ENCODE results near the gene GGNBP2. TPM values are rescaled to one million over a fixed set of nuclear protein-coding genes. Genes with fewer than 3 reads are reported as not detected.

GGNBP2 gene
- total RNA-seq, 1 donor, result 177 TPM

DNA sequence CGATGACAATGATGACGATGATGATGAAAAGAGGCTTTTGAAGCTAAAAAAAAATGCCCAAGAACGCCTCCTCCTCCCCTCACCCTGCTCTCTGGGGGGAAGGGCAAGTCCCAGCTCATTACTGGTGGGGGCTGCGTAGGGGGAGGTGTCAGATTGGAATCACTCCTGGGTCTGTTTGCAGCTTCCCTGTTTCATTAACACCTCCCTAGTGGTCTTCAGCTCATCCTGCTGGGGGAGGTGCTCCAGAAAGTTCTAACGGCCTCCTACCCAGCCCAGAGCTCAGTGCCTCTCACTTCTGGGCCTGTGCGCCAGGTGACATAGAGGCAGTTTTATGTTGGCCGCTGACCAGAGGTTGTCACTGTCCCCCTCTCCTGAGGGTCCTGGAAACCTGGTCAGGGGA lies 69.4 kb downstream of the GGNBP2 start:
- H3K9me3 ChIP-seq (ENCODE audit: low read depth, low read length), result no peaks in the 10 kb centered on the region
- peaks cover 3% of the 10 kb centered on the region for H3K4me1 ChIP-seq (ENCODE audit: insufficient read depth, low read length)
- no peaks in the 10 kb centered on the region for H3K27me3 ChIP-seq (ENCODE audit: insufficient read depth, low read length)
- no peak overlapping the region for H3K4me3 ChIP-seq (ENCODE audit: low read length)

- no peaks in the 10 kb centered on the region for H3K4me1 ChIP-seq (ENCODE audit: insufficient read depth, low read length)
- no peaks in the 10 kb centered on the region for H3K27me3 ChIP-seq (ENCODE audit: insufficient read depth, low read length)
- no peak overlapping the region for H3K4me3 ChIP-seq (ENCODE audit: low read length)
- H3K9me3 ChIP-seq (ENCODE audit: low read depth, low read length), result no peaks in the 10 kb centered on the region
These were observed 70.2 kb downstream of the GGNBP2 start for GRCh38 chr17:36614933-36615332.

- H3K4me1 ChIP-seq (ENCODE audit: insufficient read depth, low read length), result no peaks in the 10 kb centered on the region
These were observed 71.6 kb downstream of the GGNBP2 start for GRCh38 chr17:36616061-36617029.

GRCh38 chr17:36617773-36618172 lies 73.1 kb downstream of the GGNBP2 start:
- no peaks in the 10 kb centered on the region for H3K27me3 ChIP-seq (ENCODE audit: insufficient read depth, low read length)
- no peaks in the 10 kb centered on the region for H3K4me1 ChIP-seq (ENCODE audit: insufficient read depth, low read length)
- no peak overlapping the region for H3K4me3 ChIP-seq (ENCODE audit: low read length)
- no peaks in the 10 kb centered on the region for H3K9me3 ChIP-seq (ENCODE audit: low read depth, low read length)

More at GRCh38 chr17:36616061-36617029, 71.6 kb downstream of the GGNBP2 start:
- no peaks in the 10 kb centered on the region for H3K9me3 ChIP-seq (ENCODE audit: low read depth, low read length)
- no peaks in the 10 kb centered on the region for H3K27me3 ChIP-seq (ENCODE audit: insufficient read depth, low read length)
- no peak overlapping the region for H3K4me3 ChIP-seq (ENCODE audit: low read length)

- Histone ChIP-seq H3K4me3 (ENCODE audit: low read length) (no peak overlapping the region), H3K27me3 (ENCODE audit: insufficient read depth, low read length) (no peaks in the 10 kb centered on the region), H3K4me1 (ENCODE audit: insufficient read depth, low read length) (no peaks in the 10 kb centered on the region), H3K9me3 (ENCODE audit: low read depth, low read length) (no peaks in the 10 kb centered on the region)
These were observed 78.6 kb downstream of the GGNBP2 start for GRCh38 chr17:36623281-36623680.

DNA sequence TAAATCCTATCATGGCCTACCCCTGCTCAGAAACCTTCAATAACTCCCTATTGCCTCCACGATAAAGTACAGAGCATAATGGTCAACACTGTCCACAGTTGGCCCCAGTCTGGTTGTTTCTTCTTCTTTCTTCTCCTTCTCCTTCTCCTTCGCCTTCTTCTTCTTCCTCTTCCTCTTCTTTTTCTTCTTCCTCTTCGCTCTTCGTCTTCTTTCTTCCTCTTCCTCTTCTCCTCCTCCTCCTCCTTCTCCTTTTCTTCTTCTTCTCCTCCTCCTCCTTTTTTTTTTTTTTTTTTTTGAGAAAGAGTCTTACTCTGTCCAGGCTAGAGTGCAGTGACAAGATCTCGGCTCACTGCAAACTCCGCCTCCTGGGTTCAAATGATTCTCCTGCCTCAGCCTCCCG lies 80.5 kb downstream of the GGNBP2 start:
- Histone ChIP-seq H3K4me3 (ENCODE audit: low read length) (no peak overlapping the region), H3K9me3 (ENCODE audit: low read depth, low read length) (no peaks in the 10 kb centered on the region), H3K27me3 (ENCODE audit: insufficient read depth, low read length) (no peaks in the 10 kb centered on the region), H3K4me1 (ENCODE audit: insufficient read depth, low read length) (no peaks in the 10 kb centered on the region)

- no peaks in the 10 kb centered on the region for H3K27me3 ChIP-seq (ENCODE audit: insufficient read depth, low read length)
- no peaks in the 10 kb centered on the region for H3K9me3 ChIP-seq (ENCODE audit: low read depth, low read length)
- H3K4me1 ChIP-seq (ENCODE audit: insufficient read depth, low read length), result no peaks in the 10 kb centered on the region
- no peak overlapping the region for H3K4me3 ChIP-seq (ENCODE audit: low read length)
These were observed 82.4 kb downstream of the GGNBP2 start for GRCh38 chr17:36627101-36627500.

DNA sequence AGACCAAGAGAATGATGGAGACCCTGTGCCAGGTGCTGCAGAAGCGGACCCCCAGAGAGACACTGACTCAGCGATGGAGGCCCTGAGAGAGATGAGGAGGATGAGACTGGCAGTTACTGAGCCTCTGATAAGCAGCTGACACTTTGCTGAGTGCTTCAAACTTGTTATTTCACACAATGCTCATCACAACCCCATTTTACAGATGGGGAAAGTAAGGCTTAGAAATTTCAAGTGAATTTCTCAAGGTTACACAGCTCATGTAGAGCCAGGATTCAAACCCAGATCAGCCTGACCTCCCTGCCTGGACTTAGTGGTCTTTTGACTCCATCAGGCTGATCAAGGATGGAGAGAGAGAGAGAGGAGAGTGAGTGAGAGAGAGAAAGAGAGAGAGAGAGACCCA lies 83.9 kb downstream of the GGNBP2 start:
- H3K9me3 ChIP-seq (ENCODE audit: low read depth, low read length), result no peaks in the 10 kb centered on the region
- H3K4me3 ChIP-seq (ENCODE audit: low read length), result no peak overlapping the region
- H3K4me1 ChIP-seq (ENCODE audit: insufficient read depth, low read length), result no peaks in the 10 kb centered on the region
- H3K27me3 ChIP-seq (ENCODE audit: insufficient read depth, low read length), result no peaks in the 10 kb centered on the region

- Histone ChIP-seq H3K9me3 (ENCODE audit: low read depth, low read length) (no peaks in the 10 kb centered on the region), H3K27me3 (ENCODE audit: insufficient read depth, low read length) (no peaks in the 10 kb centered on the region), H3K4me1 (ENCODE audit: insufficient read depth, low read length) (no peaks in the 10 kb centered on the region), H3K4me3 (ENCODE audit: low read length) (no peak overlapping the region)
These were observed 84.6 kb downstream of the GGNBP2 start for GRCh38 chr17:36629252-36629847.

DNA sequence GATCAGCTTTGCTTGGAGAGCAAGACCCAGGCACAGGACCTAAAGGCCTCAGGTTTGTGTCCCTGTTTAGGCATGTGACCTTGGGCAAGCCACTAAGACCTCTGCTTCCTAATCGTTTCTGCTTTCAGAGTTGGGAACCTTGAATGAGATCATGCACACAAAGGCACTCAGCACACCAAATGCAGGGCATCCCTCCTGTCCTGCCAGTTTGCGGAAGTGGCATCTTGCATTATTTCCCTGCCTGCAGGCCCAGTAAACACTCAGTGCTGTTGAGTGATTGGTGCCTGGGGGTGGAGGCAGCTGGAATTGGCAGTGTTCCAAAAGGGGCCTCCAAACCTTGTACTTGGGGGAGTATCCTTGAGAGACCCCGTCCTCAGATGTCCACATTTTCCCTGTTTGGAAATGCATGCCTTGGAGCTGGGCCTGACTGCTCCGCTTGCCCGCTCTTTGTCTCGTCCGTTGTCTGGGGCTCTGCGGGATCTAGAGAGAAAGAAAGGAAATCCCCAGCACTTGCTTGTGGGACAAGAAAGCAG lies 85.3 kb downstream of the GGNBP2 start:
- Histone ChIP-seq H3K4me3 (ENCODE audit: low read length) (no peak overlapping the region), H3K27me3 (ENCODE audit: insufficient read depth, low read length) (no peaks in the 10 kb centered on the region), H3K9me3 (ENCODE audit: low read depth, low read length) (no peaks in the 10 kb centered on the region), H3K4me1 (ENCODE audit: insufficient read depth, low read length) (no peaks in the 10 kb centered on the region)

- no peaks in the 10 kb centered on the region for H3K9me3 ChIP-seq (ENCODE audit: low read depth, low read length)
- no peaks in the 10 kb centered on the region for H3K4me1 ChIP-seq (ENCODE audit: insufficient read depth, low read length)
- H3K4me3 ChIP-seq (ENCODE audit: low read length), result no peak overlapping the region
- H3K27me3 ChIP-seq (ENCODE audit: insufficient read depth, low read length), result no peaks in the 10 kb centered on the region
These were observed 86.3 kb downstream of the GGNBP2 start for GRCh38 chr17:36631022-36631421.

DNA sequence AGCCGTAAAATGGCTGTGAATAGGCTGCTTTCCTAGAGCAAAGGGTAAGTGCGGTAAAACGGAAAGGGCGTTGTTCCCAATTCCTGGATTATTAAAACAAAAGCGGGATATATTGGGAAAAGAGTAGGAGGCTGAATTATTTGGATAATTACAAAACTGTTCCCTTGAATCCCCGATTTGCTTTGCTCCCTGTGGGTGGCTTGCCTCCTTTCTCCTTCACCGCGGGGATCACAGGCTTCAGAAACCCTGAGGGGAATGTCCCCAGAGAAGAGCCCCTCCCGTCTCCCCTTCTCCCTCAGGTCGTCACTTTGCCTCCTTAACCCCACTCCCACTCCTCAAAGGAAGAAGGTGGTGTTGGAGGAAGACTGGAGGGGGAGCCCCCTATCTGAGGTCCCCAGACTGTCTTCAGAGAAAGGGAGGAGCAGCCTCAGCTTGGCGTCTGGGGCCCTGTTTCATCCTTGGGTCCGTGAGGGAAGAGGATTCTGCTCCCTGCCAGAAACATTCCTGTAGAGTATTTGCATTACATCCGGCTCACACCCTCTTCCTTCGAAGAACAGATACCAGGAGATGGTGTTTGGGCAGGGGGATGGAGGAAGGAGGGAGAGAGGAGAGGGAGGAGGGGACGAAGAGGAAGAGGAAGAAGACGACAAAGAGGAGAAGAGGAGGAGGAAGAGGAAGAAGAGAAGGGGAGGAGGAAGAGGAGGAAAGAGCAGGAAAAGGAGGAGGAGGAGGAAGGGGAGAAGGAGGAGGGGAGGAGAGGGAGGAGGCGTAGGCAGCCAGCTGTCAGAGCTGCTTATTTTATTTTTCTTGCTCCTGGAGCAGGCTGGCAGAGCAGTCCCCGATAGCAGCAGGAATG lies 88.4 kb downstream of the GGNBP2 start:
- Histone ChIP-seq H3K4me1 (ENCODE audit: insufficient read depth, low read length) (no peaks in the 10 kb centered on the region), H3K9me3 (ENCODE audit: low read depth, low read length) (no peaks in the 10 kb centered on the region), H3K4me3 (ENCODE audit: low read length) (no peak overlapping the region), H3K27me3 (ENCODE audit: insufficient read depth, low read length) (no peaks in the 10 kb centered on the region)

All from mononuclear cell (primary cell).